ENCODE data around the gene UGP2. TPM values are rescaled to one million over a fixed set of nuclear protein-coding genes. Genes with fewer than 3 reads are reported as not detected.
A peak's percentile ranks its signal among the peaks of the same experiment; 100 is the strongest.

UGP2 gene
- polyA plus RNA-seq, 3 donors = 22.3 to 71.8 (median 49.9) TPM

DNA sequence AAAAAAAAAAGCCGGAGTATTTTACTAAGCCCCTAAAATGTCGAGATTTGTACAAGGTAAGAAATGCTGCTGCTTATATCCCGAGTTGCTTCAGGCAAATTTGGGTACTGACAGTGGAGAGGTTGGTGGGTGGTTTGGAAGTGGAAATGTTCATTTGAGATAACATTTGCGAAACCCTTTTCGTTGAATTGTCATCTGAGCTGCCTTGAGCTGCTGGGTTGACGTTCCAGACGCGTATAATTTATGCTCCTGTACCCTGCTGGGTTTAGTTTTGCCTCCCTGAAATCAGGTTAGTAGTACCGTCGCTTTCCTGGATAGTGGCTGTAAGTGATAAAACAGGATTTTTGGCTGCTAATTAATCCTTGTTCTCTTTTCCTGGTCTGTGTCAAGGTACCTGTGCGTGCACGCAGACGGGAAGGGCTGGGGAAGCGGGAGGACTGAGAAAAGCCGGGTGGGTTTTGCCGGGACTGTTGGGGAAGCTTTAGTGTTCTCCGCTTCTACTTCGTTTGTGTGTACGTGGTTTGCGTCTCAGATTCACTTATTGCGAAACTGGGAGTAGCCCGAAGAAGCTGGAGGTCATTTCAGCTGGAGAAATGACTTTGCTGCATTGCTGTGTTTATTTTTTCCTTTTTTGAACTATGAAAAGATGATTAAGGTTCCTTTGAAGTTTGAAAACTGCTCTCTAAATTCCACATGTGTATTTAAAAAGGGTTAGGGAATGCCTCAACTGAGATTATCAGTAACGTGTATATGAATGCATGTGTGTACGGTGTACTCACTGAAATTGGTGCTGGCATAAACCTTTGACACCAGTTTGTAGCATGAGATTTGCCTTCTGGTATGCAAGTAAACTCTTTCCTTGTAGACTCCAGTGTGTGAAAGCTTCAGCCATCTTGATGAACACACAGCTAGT is 709 bp downstream of the UGP2 start:
- H3K4me1 Mint-ChIP-seq = peaks cover 50% of the 10 kb centered on the region
- H3K36me3 Mint-ChIP-seq = peaks cover 6 to 10% of the 10 kb centered on the region in 2 donors
- Histone ChIP-seq H2AFZ (ENCODE audit: insufficient read depth, low read depth, low read length, poor library complexity, severe bottlenecking) (peak overlapping the region; percentile 95), H3K27me3 (ENCODE audit: control insufficient read depth in 2 of 2, insufficient read depth in 2 of 2, low read length in 2 of 2) (no peaks in the 10 kb centered on the region), H3K4me2 (replicated peaks; ENCODE audit: extremely low read depth, low read length, poor library complexity, severe bottlenecking) (peak overlapping the region; percentile 99), H3K9me3 (replicated peaks in 1 of 2; ENCODE audit: control insufficient read depth in 1 of 2, insufficient read depth in 1 of 2, low read length in 2 of 2) (no peaks in the 10 kb centered on the region), H3K4me3 (replicated peaks in 1 of 3; ENCODE audit: low read depth in 2 of 3, low read length in 3 of 3) (peak overlapping the region; percentile 72 to 92 (median 87)), H4K20me1 (ENCODE audit: insufficient read depth, low read length) (peaks cover 35% of the 10 kb centered on the region), H3K4me1 (ENCODE audit: control insufficient read depth in 1 of 2, insufficient read depth in 2 of 2, low read length in 2 of 2) (peaks cover 24 to 30% of the 10 kb centered on the region in 2 donors), H3K9ac (ENCODE audit: insufficient read depth, low read length, poor library complexity, severe bottlenecking) (peak overlapping the region; percentile 95), H3K27ac (ENCODE audit: low read depth in 1 of 2, low read length in 2 of 2) (peak overlapping the region; percentile 93 to 95), H3K79me2 (ENCODE audit: insufficient read depth, low read length) (peaks cover 66% of the 10 kb centered on the region), H3K36me3 (replicated peaks in 1 of 2; ENCODE audit: control insufficient read depth in 1 of 2, insufficient read depth in 2 of 2, low read length in 2 of 2) (no peaks in the 10 kb centered on the region)
- intact Hi-C loops (cut with micrococcal nuclease) = loop anchor here (5.0 to 10.0 kb wide), 3 partner anchors 255 to 1135 kb away; partner anchors contain the start of genes MDH1 (in 2 of the 2), WDPCP (in 2 of the 2) and EHBP1 (in 1 of the 2)
- peaks cover 0 to 2% (median 0%) of the 10 kb centered on the region in 7 donors for H3K9me3 Mint-ChIP-seq
- TF ChIP-seq, protein P1, sequence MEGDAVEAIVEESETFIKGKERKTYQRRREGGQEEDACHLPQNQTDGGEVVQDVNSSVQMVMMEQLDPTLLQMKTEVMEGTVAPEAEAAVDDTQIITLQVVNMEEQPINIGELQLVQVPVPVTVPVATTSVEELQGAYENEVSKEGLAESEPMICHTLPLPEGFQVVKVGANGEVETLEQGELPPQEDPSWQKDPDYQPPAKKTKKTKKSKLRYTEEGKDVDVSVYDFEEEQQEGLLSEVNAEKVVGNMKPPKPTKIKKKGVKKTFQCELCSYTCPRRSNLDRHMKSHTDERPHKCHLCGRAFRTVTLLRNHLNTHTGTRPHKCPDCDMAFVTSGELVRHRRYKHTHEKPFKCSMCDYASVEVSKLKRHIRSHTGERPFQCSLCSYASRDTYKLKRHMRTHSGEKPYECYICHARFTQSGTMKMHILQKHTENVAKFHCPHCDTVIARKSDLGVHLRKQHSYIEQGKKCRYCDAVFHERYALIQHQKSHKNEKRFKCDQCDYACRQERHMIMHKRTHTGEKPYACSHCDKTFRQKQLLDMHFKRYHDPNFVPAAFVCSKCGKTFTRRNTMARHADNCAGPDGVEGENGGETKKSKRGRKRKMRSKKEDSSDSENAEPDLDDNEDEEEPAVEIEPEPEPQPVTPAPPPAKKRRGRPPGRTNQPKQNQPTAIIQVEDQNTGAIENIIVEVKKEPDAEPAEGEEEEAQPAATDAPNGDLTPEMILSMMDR (IDR thresholded peaks at IDR 0.05) = no peak
- DNase-seq = peak; percentile 41 to 72 (median 58)
- H3K27ac Mint-ChIP-seq = peak overlapping the region; percentile 95 to 99 (median 98)
- H3K4me3 Mint-ChIP-seq = peak overlapping the region; percentile 97 to 98
- whole genome bisulfite sequencing (ENCODE audit: insufficient coverage) = 0% methylated on average over 16 of the region's 24 CpGs
- H3K27me3 Mint-ChIP-seq (ENCODE audit: low read depth in 3 of 3) = no peaks in the 10 kb centered on the region

DNA sequence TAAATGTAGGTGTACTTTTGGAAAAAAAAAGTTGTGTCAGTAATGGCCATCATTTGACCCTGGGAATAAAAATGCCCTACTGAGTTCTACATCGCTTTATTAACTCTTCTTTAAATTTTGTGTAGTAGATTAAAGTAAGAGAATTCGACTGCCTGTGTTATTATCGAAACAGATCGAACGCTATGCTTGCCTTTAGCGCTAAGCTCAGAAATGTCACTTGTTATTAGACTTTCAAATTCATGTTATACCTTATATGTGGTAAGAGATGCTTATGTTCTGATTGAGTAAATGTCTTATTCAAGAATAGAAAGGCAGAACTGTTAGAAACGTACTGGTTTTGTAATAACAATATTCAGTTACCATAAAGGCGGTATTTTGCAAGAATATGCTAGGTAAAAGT is 1.4 kb downstream of the UGP2 start:
- Histone ChIP-seq H2AFZ (ENCODE audit: insufficient read depth, low read depth, low read length, poor library complexity, severe bottlenecking) (peak overlapping the region; percentile 95), H3K9me3 (replicated peaks in 1 of 2; ENCODE audit: control insufficient read depth in 1 of 2, insufficient read depth in 1 of 2, low read length in 2 of 2) (no peaks in the 10 kb centered on the region), H3K4me1 (ENCODE audit: control insufficient read depth in 1 of 2, insufficient read depth in 2 of 2, low read length in 2 of 2) (peaks cover 24 to 29% of the 10 kb centered on the region in 2 donors), H4K20me1 (ENCODE audit: insufficient read depth, low read length) (peaks cover 41% of the 10 kb centered on the region), H3K4me3 (replicated peaks in 1 of 3; ENCODE audit: low read depth in 2 of 3, low read length in 3 of 3) (peak overlapping the region in 2 of 3 experiments; percentile 87 to 92), H3K79me2 (ENCODE audit: insufficient read depth, low read length) (peaks cover 73% of the 10 kb centered on the region), H3K9ac (ENCODE audit: insufficient read depth, low read length, poor library complexity, severe bottlenecking) (peak overlapping the region; percentile 95), H3K36me3 (replicated peaks in 1 of 2; ENCODE audit: control insufficient read depth in 1 of 2, insufficient read depth in 2 of 2, low read length in 2 of 2) (no peaks in the 10 kb centered on the region), H3K27me3 (ENCODE audit: control insufficient read depth in 2 of 2, insufficient read depth in 2 of 2, low read length in 2 of 2) (no peaks in the 10 kb centered on the region), H3K4me2 (replicated peaks; ENCODE audit: extremely low read depth, low read length, poor library complexity, severe bottlenecking) (peak overlapping the region; percentile 99), H3K27ac (ENCODE audit: low read depth in 1 of 2, low read length in 2 of 2) (peak overlapping the region in 1 of 2 donors; percentile 93)
- Mint-ChIP-seq H3K36me3 (peaks cover 12% of the 10 kb centered on the region in 2 donors), H3K4me1 (peaks cover 52% of the 10 kb centered on the region), H3K27me3 (ENCODE audit: low read depth in 3 of 3) (no peaks in the 10 kb centered on the region), H3K9me3 (peaks cover 0 to 2% (median 0%) of the 10 kb centered on the region in 7 donors), H3K27ac (peak overlapping the region in 6 of 7 donors; percentile 95 to 99 (median 98)), H3K4me3 (peak overlapping the region; percentile 97 to 98)
- intact Hi-C loops (cut with micrococcal nuclease) = loop anchor here (5.0 to 10.0 kb wide), 3 partner anchors 256 to 1136 kb away; partner anchors contain the start of genes MDH1 (in 2 of the 2), WDPCP (in 2 of the 2) and EHBP1 (in 1 of the 2)
- whole genome bisulfite sequencing (ENCODE audit: insufficient coverage) = no CpG with 5 or more reads among the region's 8 CpGs
- TF ChIP-seq, protein P1 (IDR thresholded peaks at IDR 0.05) = no peak
- no peak for DNase-seq
